Ovary (tissue), 9 donors: ENCODE data around the gene OCA2. TPM values are rescaled to one million over a fixed set of nuclear protein-coding genes. Genes with fewer than 3 reads are reported as not detected.

Source experiments
- DNase-seq, 5 donors: peaks; one replicate each; pipeline ENCODE4 v3.0.0-alpha.2; 2019 to 2020
- H3K27ac ChIP-seq, 2 donors: fragments of 200-600 bp; one replicate each; pipeline versions ENCODE4 v1.5.1 to v1.8.0; 2019 to 2022
- H3K27me3 ChIP-seq: fragments of 200-600 bp; one replicate; pipeline ENCODE4 v1.8.0; 2022
- H3K36me3 ChIP-seq: fragments of 200-600 bp; sonication (generic); one replicate; pipeline ENCODE4 v1.5.1; 2019
- H3K4me1 ChIP-seq: one replicate; pipeline ENCODE4 v1.8.1; 2013; ENCODE audit warnings: mild to moderate bottlenecking, moderate library complexity; ENCODE audit not compliant: insufficient read depth
- H3K4me3 ChIP-seq: fragments of 200-600 bp; sonication (generic); one replicate; pipeline ENCODE4 v1.5.1; 2017
- H3K9me3 ChIP-seq, 2 donors: fragments of 200-600 bp in 1 of 2; sonication (generic) in 1 of 2; one replicate each; pipeline versions ENCODE4 v1.5.1 to v1.8.1; 2013 to 2019; ENCODE audit warnings: mild to moderate bottlenecking in 1 of 2, moderate library complexity in 1 of 2
- CTCF ChIP-seq, 3 donors: fragments of 450-650 bp in 2 of 3; fragments of 200-600 bp in 1 of 3; IDR thresholded peaks; one replicate each; pipeline versions ENCODE4 v1.5.1 to v1.8.0; 2016 to 2022; ENCODE audit warnings: antibody characterized with exemption in 3 of 3, mild to moderate bottlenecking in 1 of 3
- EP300 ChIP-seq: sonication (generic); formaldehyde crosslinking; IDR thresholded peaks from one replicate; pipeline ENCODE4 v1.6.1; 2017; ENCODE audit warnings: antibody characterized with exemption
- POLR2A ChIP-seq: fragments of 450-650 bp; IDR thresholded peaks from one replicate; pipeline ENCODE4 v1.6.1; 2017; ENCODE audit warnings: antibody characterized with exemption, mild to moderate bottlenecking, moderate library complexity
- WGBS, 3 donors: extraction: QIAGEN DNeasy Blood & Tissue Kit in 1 of 3; methylation state at CpG; one replicate each; pipeline versions ENCODE4 v1.1.5 to v1.1.7; 2013 to 2017; 5-methylcytosine and 5-hydroxymethylcytosine counted together
- intact Hi-C, 4 donors: fragments of 100-400 bp; cut with DNase I; formaldehyde crosslinking; loops; one replicate each; pipeline versions ENCODE4 v1.11.0 to v1.15.1; 2022 to 2023
- polyA plus RNA-seq, 2 donors: library from polyadenylated mRNA; stranded (reverse); fragments of 200-250 nt in 1 of 2; fragments of 350-450 nt in 1 of 2; fragmentation: Illumina TruSeq in 1 of 2; extraction: RNeasy Lipid Tissue Mini Kit (QIAGEN cat#74804) in 1 of 2; gene quantifications; one replicate each; pipeline ENCODE4 v1.2.3, GENCODE V29; 2013 to 2014
- total RNA-seq, 7 donors: library from RNA; depleted of rRNA in 2 of 7; stranded (reverse); fragments of >200 nt in 2 of 7; fragmentation: NEBNext Ultra II Directional in 3 of 7; extraction: Animal tissue kit (Norgen Biotek cat#: 25700) in 3 of 7; gene quantifications; one replicate each; pipeline versions ENCODE4 v1.1.0 to v1.2.4, GENCODE V29; 2016 to 2023
- donor health status: DM: no; HTN: no; CAD: no; lungs with moderate emphysema.
- donor health status: DM: no; HTN: no; CAD: no.
- donor health status: Bipolar disorder and iron deficiency.
- donor health status: DM: yes; HTN: yes; CAD: no.
- donor health status: DM: no; HTN: no; CAD: no.
- donor health status: DM: yes; HTN: yes; CAD: no.

OCA2 gene
- total and polyA plus RNA-seq, 9 donors: 0.31 to 3.5 (median 0.68) TPM; not detected in 1

DNA sequence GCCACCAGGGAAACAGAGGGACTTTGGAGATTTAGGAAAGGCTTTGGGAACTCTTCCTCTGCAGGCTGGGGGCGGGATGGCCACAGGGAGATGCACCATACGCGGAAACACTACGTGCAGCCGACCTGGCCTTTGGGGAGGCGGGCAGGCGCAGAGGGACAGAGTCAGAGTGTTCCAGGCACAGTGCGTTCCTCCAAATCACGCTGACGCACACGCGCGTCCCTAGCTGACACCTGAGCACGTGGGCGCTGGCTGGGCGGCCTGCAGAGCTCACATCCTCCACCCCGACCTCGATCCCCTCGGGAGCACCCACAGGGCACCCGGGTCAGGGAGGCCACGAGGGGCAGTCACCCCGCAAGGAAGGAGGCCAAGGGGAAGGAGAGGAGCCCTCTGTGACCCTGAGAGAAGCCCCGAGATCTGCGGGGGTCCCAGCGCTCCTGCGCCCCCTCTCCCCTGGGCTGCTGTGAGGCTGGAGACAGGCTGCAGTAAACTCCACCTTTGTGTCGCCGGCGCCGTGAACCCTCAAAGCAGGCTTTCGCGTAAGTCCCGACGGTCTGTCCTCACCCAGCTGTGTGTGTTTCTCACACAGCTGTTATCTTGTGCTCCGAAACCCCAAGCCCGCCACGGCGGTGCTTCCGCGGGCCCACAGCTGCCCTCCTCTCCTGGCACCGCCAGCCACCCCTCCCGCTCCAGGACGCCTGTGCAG is 196.3 kb downstream of the OCA2 start:
- DNase-seq: no peak
- Histone ChIP-seq H3K36me3 (no peaks in the 10 kb centered on the region), H3K27me3 (no peaks in the 10 kb centered on the region), H3K4me1 (no peaks in the 10 kb centered on the region), H3K4me3 (no peak overlapping the region), H3K27ac (no peak overlapping the region), H3K9me3 (no peaks in the 10 kb centered on the region)
- WGBS, 3 donors: 80 to 88% (median 85%) methylated on average over 43 of the region's 43 CpGs
- TF ChIP-seq POLR2A (no peak), EP300 (no peak), CTCF (IDR thresholded peaks at IDR 0.05) (no peak)
- intact Hi-C loops: no loop called here

DNA sequence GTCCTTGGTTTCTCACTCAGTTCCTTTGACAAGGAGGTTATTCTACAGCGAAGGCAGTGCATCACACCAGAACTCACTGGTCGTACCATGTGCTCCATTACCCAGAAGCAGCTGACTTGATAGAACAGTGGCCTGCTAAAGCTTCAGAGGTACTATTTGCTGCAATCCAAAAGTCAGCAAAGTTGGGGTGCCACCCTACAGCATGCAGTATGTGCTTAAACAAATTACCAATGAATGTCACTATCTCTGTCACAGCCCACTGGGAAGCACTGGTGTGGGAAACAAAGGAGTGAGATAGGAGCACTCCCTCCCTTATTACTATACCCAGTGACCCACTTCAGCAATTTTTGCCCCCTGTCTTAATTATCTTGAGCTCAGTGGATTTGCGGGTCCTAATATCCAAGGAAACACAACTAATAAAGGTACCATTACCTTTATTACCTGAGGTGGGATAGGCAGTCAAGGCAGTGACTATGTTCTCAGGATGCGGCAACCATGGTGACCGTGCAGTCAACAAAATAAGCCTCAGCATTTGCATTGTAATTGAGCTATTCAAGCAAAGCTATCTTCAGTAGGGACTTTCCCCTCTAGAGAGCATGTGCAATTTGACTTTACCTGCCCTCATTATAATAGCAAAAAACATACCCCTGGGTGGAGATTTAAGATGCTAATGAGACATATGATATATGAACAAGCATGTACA is 199.4 kb downstream of the OCA2 start:
- TF ChIP-seq POLR2A: no peak
- no peak for TF ChIP-seq EP300
- no peak for TF ChIP-seq CTCF (IDR thresholded peaks at IDR 0.05)
- 90 to 93% (median 92%) methylated on average over 5 of the region's 5 CpGs for WGBS, 3 donors
- intact Hi-C loops: no loop called here
- Histone ChIP-seq H3K27me3 (no peaks in the 10 kb centered on the region), H3K4me1 (no peaks in the 10 kb centered on the region), H3K4me3 (no peak overlapping the region), H3K9me3 (peaks cover 0 to 3% of the 10 kb centered on the region in 2 donors), H3K27ac (no peak overlapping the region), H3K36me3 (no peaks in the 10 kb centered on the region)
- DNase-seq: no peak

DNA sequence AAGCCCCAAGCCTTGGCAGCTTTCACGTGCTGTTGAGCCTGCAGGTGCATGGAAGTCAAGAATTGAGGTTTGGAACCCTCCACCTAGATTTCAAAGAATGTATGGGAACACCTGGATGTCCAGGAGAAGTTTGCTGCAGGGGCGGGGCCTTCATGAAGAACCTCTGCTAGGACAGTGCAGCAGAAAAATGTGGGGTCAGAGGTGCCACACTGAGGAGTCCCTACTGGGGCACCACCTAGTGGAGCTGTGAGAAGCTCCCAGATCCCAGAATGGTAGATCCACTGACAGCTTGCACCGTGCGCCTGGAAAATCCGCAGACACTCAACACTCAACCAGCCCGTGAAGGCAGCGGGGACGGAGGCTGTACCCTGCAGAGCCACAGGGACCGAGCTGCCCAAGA is 201.6 kb downstream of the OCA2 start:
- TF ChIP-seq EP300: no peak
- WGBS, 3 donors: 85 to 97% (median 89%) methylated on average over 9 of the region's 9 CpGs
- Histone ChIP-seq H3K36me3 (no peaks in the 10 kb centered on the region), H3K4me3 (no peak overlapping the region), H3K9me3 (peaks cover 0 to 3% of the 10 kb centered on the region in 2 donors), H3K27me3 (no peaks in the 10 kb centered on the region), H3K27ac (no peak overlapping the region), H3K4me1 (no peaks in the 10 kb centered on the region)
- intact Hi-C loops: no loop called here
- no peak for DNase-seq

GRCh38 chr15:27894645-27895044 is 204.5 kb downstream of the OCA2 start:
- Histone ChIP-seq H3K4me3 (no peak overlapping the region), H3K27ac (no peak overlapping the region), H3K27me3 (no peaks in the 10 kb centered on the region), H3K36me3 (no peaks in the 10 kb centered on the region), H3K9me3 (peaks cover 0 to 3% of the 10 kb centered on the region in 2 donors), H3K4me1 (no peaks in the 10 kb centered on the region)
- 62 to 79% (median 75%) methylated on average over 1 of the region's 1 CpG for WGBS, 3 donors
- intact Hi-C loops: no loop called here
- TF ChIP-seq EP300: no peak
- no peak for TF ChIP-seq POLR2A
- no peak for TF ChIP-seq CTCF (IDR thresholded peaks at IDR 0.05)
- DNase-seq: no peak

GRCh38 chr15:27889258-27889657 is 209.9 kb downstream of the OCA2 start:
- no peak for DNase-seq
- no peak for TF ChIP-seq POLR2A
- TF ChIP-seq EP300: no peak
- no peak for TF ChIP-seq CTCF (IDR thresholded peaks at IDR 0.05)
- no peak overlapping the region for H3K4me3 ChIP-seq
- intact Hi-C loops: no loop called here
- no peaks in the 10 kb centered on the region for H3K27me3 ChIP-seq
- H3K36me3 ChIP-seq: no peaks in the 10 kb centered on the region
- no peaks in the 10 kb centered on the region for H3K4me1 ChIP-seq
- no peaks in the 10 kb centered on the region for H3K9me3 ChIP-seq
- H3K27ac ChIP-seq: no peak overlapping the region
- WGBS, 3 donors: 86 to 95% (median 95%) methylated on average over 3 of the region's 3 CpGs
